Keratinocyte (primary cell): ENCODE results near the gene PPARGC1A. TPM values are rescaled to one million over a fixed set of nuclear protein-coding genes. Genes with fewer than 3 reads are reported as not detected.
A peak's percentile ranks its signal among the peaks of the same experiment; 100 is the strongest.

ENCODE experiments used
- DNase-seq: peaks from one replicate; pipeline ENCODE4 v3.0.0-alpha.2; 2011; ENCODE audit warnings: low read depth, missing footprints, low spot score
- FAIRE-seq: peaks from 2 replicates; lab custom pipeline; 2011; peaks lifted over from hg19 to GRCh38; lab: Jason Lieb, UNC
- H2AFZ ChIP-seq: 2 replicates; pipeline ENCODE4 v1.6.0; 2012; ENCODE audit warnings: low read length, control low read depth, inconsistent platforms; ENCODE audit not compliant: control insufficient read depth
- H3K27ac ChIP-seq: 2 replicates; pipeline ENCODE4 v1.5.1; 2011; ENCODE audit warnings: low read length; ENCODE audit not compliant: control insufficient read depth, insufficient read depth
- H3K27me3 ChIP-seq: 3 replicates; pipeline ENCODE4 v1.6.0; 2011; ENCODE audit warnings: low read length; ENCODE audit not compliant: control insufficient read depth, insufficient read depth; ENCODE audit errors: extremely low read depth
- H3K36me3 ChIP-seq, 2 experiments: 2 replicates in 1 of 2; 3 replicates in 1 of 2; pipeline ENCODE4 v1.5.1; 2011; ENCODE audit warnings: low read length in 2 of 2, mild to moderate bottlenecking in 1 of 2; ENCODE audit not compliant: control insufficient read depth in 2 of 2, insufficient read depth in 2 of 2; ENCODE audit errors: extremely low read depth in 1 of 2
- H3K4me1 ChIP-seq: 3 replicates; pipeline ENCODE4 v1.5.1; 2011; ENCODE audit warnings: low read length; ENCODE audit not compliant: control insufficient read depth, insufficient read depth; ENCODE audit errors: extremely low read depth
- H3K4me2 ChIP-seq: 3 replicates; pipeline ENCODE4 v1.6.0; 2011; ENCODE audit warnings: low read depth, low read length; ENCODE audit not compliant: control insufficient read depth, insufficient read depth; ENCODE audit errors: extremely low read depth
- H3K4me3 ChIP-seq, 3 experiments: fragments of 200-600 bp in 1 of 3; sonication (generic) in 1 of 3; 2 replicates in 2 of 3; 3 replicates in 1 of 3; pipeline ENCODE4 v1.5.1; 2011 to 2016; ENCODE audit warnings: low read length in 3 of 3, mild to moderate bottlenecking in 3 of 3, control low read depth in 2 of 3, inconsistent platforms in 1 of 3, low read depth in 1 of 3, mixed read lengths in 1 of 3, mixed run types in 1 of 3, moderate library complexity in 1 of 3; ENCODE audit not compliant: control insufficient read depth in 2 of 3, insufficient read depth in 2 of 3; ENCODE audit errors: extremely low read depth in 1 of 3
- H3K79me2 ChIP-seq: 2 replicates; pipeline ENCODE4 v1.6.0; 2012; ENCODE audit warnings: low read length; ENCODE audit not compliant: control insufficient read depth, insufficient read depth
- H3K9ac ChIP-seq: 3 replicates; pipeline ENCODE4 v1.6.0; 2011; ENCODE audit warnings: low read length; ENCODE audit not compliant: control insufficient read depth, insufficient read depth; ENCODE audit errors: extremely low read depth
- H3K9me1 ChIP-seq: 3 replicates; pipeline ENCODE4 v1.6.0; 2011; ENCODE audit warnings: low read length; ENCODE audit not compliant: control insufficient read depth, insufficient read depth; ENCODE audit errors: extremely low read depth
- H3K9me3 ChIP-seq: 2 replicates; pipeline ENCODE4 v1.5.1; 2012; ENCODE audit warnings: low read depth, low read length; ENCODE audit not compliant: control insufficient read depth
- H4K20me1 ChIP-seq: 3 replicates; pipeline ENCODE4 v1.6.0; 2011; ENCODE audit warnings: low read length; ENCODE audit not compliant: control insufficient read depth, insufficient read depth; ENCODE audit errors: extremely low read depth
- CTCF ChIP-seq, 3 experiments: IDR thresholded peaks in 1 of 3; conservative IDR thresholded peaks in 1 of 3; optimal IDR thresholded peaks in 1 of 3; 2 replicates in 2 of 3; 3 replicates in 1 of 3; pipeline versions ENCODE3 to v1.5.1; 2011; ENCODE audit warnings: low read length in 3 of 3, mild to moderate bottlenecking in 3 of 3, moderate library complexity in 2 of 3, control low read depth in 1 of 3, inconsistent platforms in 1 of 3; ENCODE audit not compliant: insufficient read depth in 2 of 3; ENCODE audit errors: extremely low read depth in 1 of 3
- EZH2 ChIP-seq: IDR thresholded peaks from one replicate; pipeline ENCODE4 v1.6.1; 2012; ENCODE audit warnings: inconsistent platforms, mild to moderate bottlenecking, low read length, moderate library complexity
- dilution Hi-C: fragments of 300-500 bp; cut with MboI; formaldehyde crosslinking; loops from one replicate; pipeline ENCODE4 v1.7.0; 2020; ENCODE audit warnings: low sequenced_read_pairs; ENCODE audit not compliant: extremely low pct_ligation_motif_present
- polyA plus RNA-seq, 5 experiments: library from polyadenylated mRNA; depleted of rRNA in 3 of 5; stranded (reverse) in 3 of 5; stranded (forward) in 1 of 5; unstranded in 1 of 5; fragments of >200 nt; gene quantifications; 1 replicate in 1 of 5; 2 replicates in 3 of 5; 3 replicates in 1 of 5; pipeline versions ENCODE4 v1.2.1 to v1.2.3, GENCODE V29; 2011 to 2012; ENCODE audit warnings: missing spikeins in 2 of 5, low read depth in 1 of 5, low replicate concordance in 1 of 5

PPARGC1A gene
- polyA plus RNA-seq, 1 donor (not counting 4 experiments of a cell fraction or from before 2014, with no cell fraction given), result 0.18 TPM

GRCh38 chr4:23920716-23921446 lies 31.0 kb upstream of the PPARGC1A start:
- Histone ChIP-seq H4K20me1 (no peaks in the 10 kb centered on the region), H3K79me2 (no peaks in the 10 kb centered on the region), H3K9me3 (no peaks in the 10 kb centered on the region), H2AFZ (peak overlapping the region; percentile 68), H3K27me3 (no peaks in the 10 kb centered on the region), H3K9me1 (no peaks in the 10 kb centered on the region), H3K4me1 (peaks cover 37% of the 10 kb centered on the region), H3K36me3 (no peaks in the 10 kb centered on the region), H3K4me2 (peak overlapping the region; percentile 68), H3K27ac (peak overlapping the region; percentile 39), H3K9ac (peak overlapping the region; percentile 22), H3K4me3 (peak overlapping the region in 1 of 3 experiments; percentile 33)
- TF ChIP-seq EZH2, result no peak
- TF ChIP-seq CTCF (optimal IDR thresholded peaks at IDR 0.05 in 1 of 3, IDR thresholded peaks at IDR 0.05 in 1 of 3, conservative IDR thresholded peaks at IDR 0.05 in 1 of 3; ENCODE audit: extremely low read depth in 1 of 3, insufficient read depth in 2 of 3, low read length in 3 of 3), result no peak
- DNase-seq (no peak), FAIRE-seq (peak; percentile 75)
- dilution Hi-C loops, result no loop called here

DNA sequence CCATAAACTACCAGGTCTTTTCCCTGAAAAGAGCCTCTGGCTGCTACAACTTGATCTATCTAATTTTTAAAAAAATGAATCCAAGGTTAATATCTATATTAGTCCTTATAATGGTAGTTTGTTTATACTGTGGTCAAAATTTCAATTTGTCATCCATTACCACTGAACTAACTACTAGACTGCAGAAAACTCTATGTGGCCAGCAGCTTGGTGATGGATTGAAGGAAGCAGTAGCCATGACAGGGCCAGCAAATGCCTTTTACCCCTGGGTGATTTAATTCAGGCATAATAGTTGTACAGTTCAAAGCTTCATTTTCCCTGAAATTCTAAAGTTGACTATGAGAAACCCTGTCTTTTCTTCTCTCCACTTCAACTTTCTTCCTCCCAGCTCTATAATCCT lies 30.4 kb upstream of the PPARGC1A start:
- dilution Hi-C loops, result no loop called here
- no peaks in the 10 kb centered on the region for H3K27me3 ChIP-seq
- DNase-seq (no peak), FAIRE-seq (no peak)
- peak overlapping the region in 1 of 3 experiments; percentile 33 for H3K4me3 ChIP-seq
- no peaks in the 10 kb centered on the region for H3K9me3 ChIP-seq
- H3K79me2 ChIP-seq, result no peaks in the 10 kb centered on the region
- H3K27ac ChIP-seq, result no peak overlapping the region
- H3K9me1 ChIP-seq, result no peaks in the 10 kb centered on the region
- H3K4me2 ChIP-seq, result peak overlapping the region; percentile 68
- TF ChIP-seq CTCF (optimal IDR thresholded peaks at IDR 0.05 in 1 of 3, IDR thresholded peaks at IDR 0.05 in 1 of 3, conservative IDR thresholded peaks at IDR 0.05 in 1 of 3; ENCODE audit: extremely low read depth in 1 of 3, insufficient read depth in 2 of 3, low read length in 3 of 3), result no peak
- TF ChIP-seq EZH2, result no peak
- peak overlapping the region; percentile 68 for H2AFZ ChIP-seq
- H4K20me1 ChIP-seq, result no peaks in the 10 kb centered on the region
- H3K9ac ChIP-seq, result peak overlapping the region; percentile 22
- H3K36me3 ChIP-seq, result no peaks in the 10 kb centered on the region
- H3K4me1 ChIP-seq, result peaks cover 37% of the 10 kb centered on the region
